Stimulated activated CD8-positive, alpha-beta memory T cell treated with anti-CD3 and anti-CD28 coated beads, Interleukin-2, amount 100 ng/mL, for 48 hours (primary cell): ENCODE data around the gene SPTLC3.

Experiments
- DNase-seq, 2 donors: peaks; one replicate each; pipeline ENCODE4 v3.0.0-alpha.2; 2020; ENCODE audit warnings: low read depth in 2 of 2

Gene SPTLC3

DNA sequence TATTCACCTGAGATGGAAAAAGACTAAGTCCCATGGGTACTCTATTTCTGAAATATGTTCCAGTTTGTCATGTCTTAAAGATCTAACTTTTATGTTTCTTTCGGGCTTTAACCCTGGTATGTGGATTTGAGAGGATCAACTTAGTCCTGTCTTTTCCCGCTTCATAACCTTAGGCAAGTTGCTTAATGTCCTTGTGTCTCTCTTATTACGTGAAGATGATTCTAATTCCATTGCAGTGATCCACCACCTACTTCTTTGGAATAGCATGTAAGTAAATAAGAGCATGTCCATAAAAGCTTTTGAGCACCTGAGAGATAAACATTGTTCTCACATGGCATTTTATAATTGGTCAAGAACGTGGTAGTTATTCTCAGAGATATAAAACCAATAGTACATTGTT lies 23.0 kb downstream of the SPTLC3 start:
- DNase-seq: no peak

DNA sequence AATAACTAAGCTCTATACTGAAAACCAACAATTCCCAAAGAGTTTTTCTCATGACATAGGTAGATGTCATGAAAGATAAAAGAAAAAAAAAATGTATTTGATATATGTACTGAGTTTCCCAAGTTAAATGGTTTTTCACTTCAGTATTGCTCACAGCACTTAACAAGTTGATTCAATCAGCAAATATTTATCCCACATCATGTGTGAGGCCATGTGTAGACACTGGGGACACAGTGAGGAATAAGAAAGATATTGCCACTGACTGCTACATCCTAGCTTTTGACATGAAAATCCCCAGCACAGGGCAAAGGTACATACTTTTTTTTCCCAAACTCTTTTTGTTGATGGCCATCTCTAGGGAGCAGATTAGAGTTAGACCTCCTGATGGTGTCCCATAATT lies 25.3 kb downstream of the SPTLC3 start:
- no peak for DNase-seq

- no peak for DNase-seq
Measured at GRCh38 chr20:13034936-13035335, 26.2 kb downstream of the SPTLC3 start.

GRCh38 chr20:13035399-13036152 lies 26.8 kb downstream of the SPTLC3 start:
- DNase-seq: no peak

DNA sequence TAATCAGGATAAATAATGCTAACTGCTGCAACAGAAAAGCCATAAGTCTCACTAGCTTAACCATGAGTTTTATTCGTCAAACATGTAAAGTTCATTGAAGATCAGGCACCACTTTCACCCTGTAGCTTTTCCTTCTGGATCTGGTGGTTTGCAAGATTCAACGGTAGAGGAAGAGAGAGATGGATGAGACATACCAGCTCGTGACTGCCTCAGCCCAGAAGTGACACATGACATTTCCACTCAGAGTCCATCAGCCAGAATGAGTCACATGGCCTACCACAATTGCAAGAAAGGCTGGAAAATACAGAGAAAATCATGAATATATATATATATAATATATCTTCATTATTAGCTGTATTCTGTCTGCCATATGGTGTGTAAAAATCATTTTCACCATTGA lies 29.0 kb downstream of the SPTLC3 start:
- DNase-seq: no peak

- no peak for DNase-seq
Measured at GRCh38 chr20:13041574-13042457, 33.0 kb downstream of the SPTLC3 start.

- DNase-seq: no peak
Measured at GRCh38 chr20:13042458-13042794, 33.7 kb downstream of the SPTLC3 start.

- no peak for DNase-seq
Measured at GRCh38 chr20:13046409-13046808, 37.6 kb downstream of the SPTLC3 start.

DNA sequence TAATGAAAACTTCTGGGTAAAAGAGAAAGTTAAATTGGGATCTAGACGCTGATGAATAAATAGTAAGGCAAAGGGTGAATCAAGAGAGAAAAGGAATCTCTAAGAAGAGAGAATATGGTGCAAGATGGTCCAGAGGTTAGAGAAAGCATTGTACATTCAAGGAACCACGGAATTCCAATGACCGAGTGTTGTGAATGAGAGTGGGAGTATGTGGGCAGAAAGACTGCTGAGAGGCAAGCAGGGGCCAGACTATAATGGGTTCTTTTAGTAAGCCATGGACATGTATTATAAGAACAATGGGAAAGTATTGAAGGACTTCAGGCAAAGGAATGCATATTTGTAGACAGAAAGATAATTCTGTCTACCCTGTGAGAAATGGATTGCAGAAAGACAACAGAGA lies 45.2 kb downstream of the SPTLC3 start:
- DNase-seq: no peak

GRCh38 chr20:13058666-13059389 lies 50.1 kb downstream of the SPTLC3 start:
- no peak for DNase-seq

- no peak for DNase-seq
Measured at GRCh38 chr20:13059398-13060136, 50.8 kb downstream of the SPTLC3 start.

DNA sequence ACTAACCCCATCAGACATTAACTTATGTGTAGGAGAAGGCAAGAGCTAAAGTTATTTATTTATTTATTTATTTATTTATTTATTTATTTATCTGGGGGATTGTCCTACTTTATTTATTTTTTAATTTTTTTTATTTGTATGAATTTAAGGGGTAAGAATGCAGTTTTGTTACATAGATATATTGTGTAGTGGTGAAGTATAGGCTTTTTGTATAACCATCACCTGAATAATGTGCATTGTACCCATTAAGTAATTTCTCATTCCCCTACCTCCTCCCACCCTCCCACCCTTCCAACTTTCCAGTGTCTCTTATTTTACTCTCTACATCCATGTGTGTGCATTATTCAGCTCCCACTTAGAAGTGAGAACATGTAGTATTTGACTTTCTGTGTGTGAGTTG lies 51.6 kb downstream of the SPTLC3 start:
- no peak for DNase-seq

DNA sequence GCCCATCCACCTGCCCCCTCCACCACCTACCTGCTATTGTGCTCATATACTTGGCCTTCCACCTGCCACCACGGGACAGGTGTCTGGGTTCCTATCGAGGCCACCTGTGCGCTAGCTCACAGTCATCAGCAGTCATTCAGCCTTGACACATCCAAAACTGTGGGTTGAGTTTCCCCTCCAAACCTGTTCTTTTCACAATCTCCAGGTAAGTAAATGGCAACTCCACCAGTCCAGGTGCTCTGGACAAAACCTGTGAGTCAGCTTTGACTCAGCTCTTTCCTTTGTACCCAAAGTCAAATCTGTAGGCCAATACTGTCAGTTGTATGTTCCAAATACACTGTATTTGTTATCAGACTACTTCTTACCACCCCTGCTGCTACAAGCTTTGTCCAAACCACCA lies 52.6 kb downstream of the SPTLC3 start:
- DNase-seq: no peak

DNA sequence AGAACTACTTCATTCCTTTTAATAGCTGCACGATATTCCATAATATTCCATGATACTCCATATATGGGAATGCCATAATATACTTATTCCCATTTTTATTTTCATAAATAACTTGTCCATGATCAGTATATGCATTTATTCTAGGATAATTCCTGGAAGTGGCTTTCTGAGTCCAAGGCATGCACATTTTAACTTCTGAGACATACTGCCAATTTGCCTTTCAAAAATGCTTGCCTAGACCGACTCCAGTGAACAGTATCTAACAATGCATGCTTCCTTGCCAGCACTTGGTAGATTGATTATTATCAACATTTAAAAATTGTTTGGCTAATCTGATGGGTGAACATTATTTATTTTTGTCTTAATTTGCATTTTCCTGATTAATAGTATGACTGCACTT lies 54.0 kb downstream of the SPTLC3 start:
- no peak for DNase-seq

DNA sequence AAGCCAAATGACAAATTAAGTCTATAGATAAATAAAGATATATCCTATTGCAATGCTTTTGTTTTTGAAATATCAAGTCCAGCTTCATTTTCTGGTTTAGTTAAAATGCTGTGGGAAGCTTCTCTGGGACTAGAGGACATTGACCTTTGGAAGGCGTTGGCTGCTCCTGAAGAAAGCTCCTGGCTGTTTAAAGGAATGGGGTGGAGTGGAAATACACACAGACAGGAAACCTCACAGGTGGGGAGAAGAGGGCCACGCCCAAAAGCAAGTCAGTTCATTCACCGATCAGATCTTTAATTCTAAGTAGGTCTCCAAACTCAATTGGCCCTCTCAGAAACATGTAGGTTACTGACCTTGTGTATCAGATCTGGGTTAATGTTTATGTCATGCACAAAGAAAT lies 59.6 kb downstream of the SPTLC3 start:
- DNase-seq: no peak

DNA sequence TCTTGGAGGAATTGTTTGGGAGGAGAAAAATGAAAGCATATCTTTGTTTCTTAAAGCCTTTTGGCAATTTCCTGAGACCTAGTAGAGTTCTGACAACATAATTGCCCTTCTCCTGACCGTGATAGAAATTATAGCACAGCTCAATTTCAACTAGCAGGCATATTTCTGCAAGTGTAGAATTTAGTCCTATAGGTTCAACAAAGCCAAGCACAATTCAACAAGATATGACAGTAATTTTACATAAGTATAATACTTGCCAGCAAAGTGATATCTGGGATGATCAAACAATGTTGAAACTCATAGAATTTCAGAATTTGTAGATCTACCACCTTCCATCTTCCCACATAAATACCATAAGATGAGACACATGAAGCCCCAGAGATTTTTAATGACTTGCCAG lies 73.1 kb downstream of the SPTLC3 start:
- DNase-seq: no peak

GRCh38 chr20:13082378-13082777 lies 73.6 kb downstream of the SPTLC3 start:
- DNase-seq: no peak

GRCh38 chr20:13085275-13085674 lies 76.5 kb downstream of the SPTLC3 start:
- DNase-seq: no peak

DNA sequence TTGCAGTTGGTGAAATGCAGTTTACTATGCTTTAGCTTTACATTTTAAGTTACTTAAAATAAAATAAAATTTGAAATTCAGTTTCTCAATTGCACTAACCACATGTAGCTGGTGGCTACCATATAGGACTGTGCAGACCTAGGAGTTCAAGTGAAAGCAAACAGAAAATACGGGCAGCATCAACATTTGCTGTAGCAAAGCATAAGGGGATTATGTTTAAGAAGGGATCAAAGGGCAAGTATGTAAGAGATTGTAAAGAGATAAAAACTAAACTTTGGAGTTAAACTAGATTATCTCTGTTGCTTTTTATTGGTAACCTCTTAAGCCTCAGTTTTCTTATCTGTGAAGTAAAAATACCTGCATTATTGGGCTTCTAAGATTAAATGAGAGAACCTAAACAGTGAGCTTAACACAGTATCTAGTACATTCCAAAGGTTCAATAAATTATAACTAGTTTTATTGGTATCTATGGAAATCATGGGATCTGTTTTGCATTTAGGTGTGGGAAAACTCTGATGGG lies 81.2 kb downstream of the SPTLC3 start:
- DNase-seq: no peak

GRCh38 chr20:13092111-13092510 lies 83.3 kb downstream of the SPTLC3 start:
- no peak for DNase-seq

DNA sequence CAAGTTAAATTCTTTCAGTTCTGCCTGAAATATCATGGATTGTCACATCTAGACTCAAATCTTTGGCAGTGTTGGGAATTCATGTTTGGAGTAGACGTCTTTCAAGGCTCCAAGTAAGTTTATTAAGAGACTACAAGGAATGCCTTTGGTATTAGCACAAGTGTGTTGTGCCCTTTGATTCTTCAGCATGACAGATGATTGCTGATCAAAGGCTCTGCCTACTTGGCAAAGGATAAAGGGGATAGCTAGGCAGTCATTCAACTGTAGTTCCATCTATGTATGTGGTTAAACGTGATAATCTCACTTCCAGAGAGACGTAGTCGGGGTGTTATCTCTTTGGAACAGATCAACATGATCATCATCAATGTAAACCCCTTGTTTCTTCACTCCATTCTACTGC lies 86.2 kb downstream of the SPTLC3 start:
- DNase-seq: no peak
